ENCODE data around the gene PLBD2. TPM values are rescaled to one million over a fixed set of nuclear protein-coding genes. Genes with fewer than 3 reads are reported as not detected.

PLBD2 gene, protein sequence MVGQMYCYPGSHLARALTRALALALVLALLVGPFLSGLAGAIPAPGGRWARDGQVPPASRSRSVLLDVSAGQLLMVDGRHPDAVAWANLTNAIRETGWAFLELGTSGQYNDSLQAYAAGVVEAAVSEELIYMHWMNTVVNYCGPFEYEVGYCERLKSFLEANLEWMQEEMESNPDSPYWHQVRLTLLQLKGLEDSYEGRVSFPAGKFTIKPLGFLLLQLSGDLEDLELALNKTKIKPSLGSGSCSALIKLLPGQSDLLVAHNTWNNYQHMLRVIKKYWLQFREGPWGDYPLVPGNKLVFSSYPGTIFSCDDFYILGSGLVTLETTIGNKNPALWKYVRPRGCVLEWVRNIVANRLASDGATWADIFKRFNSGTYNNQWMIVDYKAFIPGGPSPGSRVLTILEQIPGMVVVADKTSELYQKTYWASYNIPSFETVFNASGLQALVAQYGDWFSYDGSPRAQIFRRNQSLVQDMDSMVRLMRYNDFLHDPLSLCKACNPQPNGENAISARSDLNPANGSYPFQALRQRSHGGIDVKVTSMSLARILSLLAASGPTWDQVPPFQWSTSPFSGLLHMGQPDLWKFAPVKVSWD
- 30.7 and 33.8 TPM in 2 replicates for total RNA-seq (2021)
- percentile 54 among the genes with signal in this experiment for Bru-seq, nascent RNA
- percentile 63 among the genes with signal in this experiment for BruChase-seq, experiment 1, labeled RNA remaining after a 2-hour chase
- BruChase-seq, experiment 2, labeled RNA remaining after a 6-hour chase: percentile 66 among the genes with signal in this experiment
- long read RNA-seq, full-length matches to known transcripts: 11 of 19 reads
- long read RNA-seq, partial matches to known transcripts: 1 of 19 reads
- long read RNA-seq, other reads (novel, unspliced or antisense): 7 of 19 reads

DNA sequence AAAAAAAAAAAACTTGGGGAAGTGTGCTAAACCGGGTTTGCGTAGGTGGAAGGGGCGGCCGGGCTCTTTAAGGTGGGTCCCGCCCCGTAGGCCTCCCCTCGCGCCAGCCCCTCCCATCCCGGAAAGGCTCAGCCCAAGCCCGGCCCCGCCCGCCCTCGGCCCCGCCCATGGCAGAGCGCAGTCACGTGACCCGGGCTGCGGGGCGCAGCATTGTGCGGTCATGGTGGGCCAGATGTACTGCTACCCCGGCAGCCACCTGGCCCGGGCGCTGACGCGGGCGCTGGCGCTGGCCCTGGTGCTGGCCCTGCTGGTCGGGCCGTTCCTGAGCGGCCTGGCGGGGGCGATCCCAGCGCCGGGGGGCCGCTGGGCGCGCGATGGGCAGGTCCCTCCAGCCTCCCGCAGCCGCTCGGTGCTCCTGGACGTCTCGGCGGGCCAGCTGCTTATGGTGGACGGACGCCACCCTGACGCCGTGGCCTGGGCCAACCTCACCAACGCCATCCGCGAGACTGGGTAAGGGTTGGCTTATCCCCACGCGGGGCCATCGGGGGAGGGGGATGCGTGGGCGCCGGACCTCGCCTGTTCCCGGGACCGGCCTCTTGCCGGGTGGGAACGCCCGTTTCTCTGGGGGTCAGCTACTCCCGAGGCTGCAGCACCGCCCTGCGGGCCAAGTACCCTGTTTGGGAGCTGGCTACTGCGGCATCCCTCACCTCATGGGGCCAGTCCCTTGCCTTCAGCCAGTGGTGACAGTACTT, at the start of gene PLBD2:
TSS of gene PLBD2 (plus strand) at position 207 of the 752 bp plus-strand sequence. CDS start at position 221, 14 bp downstream.
- Histone ChIP-seq H3K4me1 (replicated peaks; ENCODE audit: insufficient read depth) (peaks cover 6% of the 10 kb centered on the region; the same call in 1 of the 2 replicates), H3K4me3 (peak within 1 kb of the TSS; percentile 91), H3F3A (ENCODE audit: insufficient read depth, low read depth) (peaks cover 18% of the 10 kb centered on the region; the same call in 1 of the 2 replicates), H3K79me2 (ENCODE audit: low read depth) (no peaks in the 10 kb centered on the region), H3K4me2 (peak within 1 kb of the TSS; percentile 89), H3K27ac (no peak within 1 kb of the TSS), H3K9me2 (ENCODE audit: insufficient read depth) (no peaks in the 10 kb centered on the region), H3K9me3 (ENCODE audit: insufficient read depth, low read depth) (no peaks in the 10 kb centered on the region), H4K20me1 (ENCODE audit: insufficient read depth) (0 out of 2 replicates have a peak, but pooled peaks cover 4% of the 10 kb centered on the region), H3K36me3 (ENCODE audit: low read depth) (no peaks in the 10 kb centered on the region), H2AFZ (peak within 1 kb of the TSS; percentile 93), H3K27me3 (ENCODE audit: insufficient read depth, low read depth) (no peaks in the 10 kb centered on the region)
- no peak for TF ChIP-seq EZH2 (IDR thresholded peaks at IDR 0.05; ENCODE audit: low read depth)
- TF ChIP-seq, protein P1, sequence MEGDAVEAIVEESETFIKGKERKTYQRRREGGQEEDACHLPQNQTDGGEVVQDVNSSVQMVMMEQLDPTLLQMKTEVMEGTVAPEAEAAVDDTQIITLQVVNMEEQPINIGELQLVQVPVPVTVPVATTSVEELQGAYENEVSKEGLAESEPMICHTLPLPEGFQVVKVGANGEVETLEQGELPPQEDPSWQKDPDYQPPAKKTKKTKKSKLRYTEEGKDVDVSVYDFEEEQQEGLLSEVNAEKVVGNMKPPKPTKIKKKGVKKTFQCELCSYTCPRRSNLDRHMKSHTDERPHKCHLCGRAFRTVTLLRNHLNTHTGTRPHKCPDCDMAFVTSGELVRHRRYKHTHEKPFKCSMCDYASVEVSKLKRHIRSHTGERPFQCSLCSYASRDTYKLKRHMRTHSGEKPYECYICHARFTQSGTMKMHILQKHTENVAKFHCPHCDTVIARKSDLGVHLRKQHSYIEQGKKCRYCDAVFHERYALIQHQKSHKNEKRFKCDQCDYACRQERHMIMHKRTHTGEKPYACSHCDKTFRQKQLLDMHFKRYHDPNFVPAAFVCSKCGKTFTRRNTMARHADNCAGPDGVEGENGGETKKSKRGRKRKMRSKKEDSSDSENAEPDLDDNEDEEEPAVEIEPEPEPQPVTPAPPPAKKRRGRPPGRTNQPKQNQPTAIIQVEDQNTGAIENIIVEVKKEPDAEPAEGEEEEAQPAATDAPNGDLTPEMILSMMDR (conservative IDR thresholded peaks at IDR 0.05): no peak
- DNase-seq: peak; percentile 75 to 90
- ChIA-PET POLR2A (ENCODE audit: unreplicated experiment) (interaction anchor here (0.6 kb wide), 1 partner anchor 137 kb away, joined by 9 read pairs; no protein-coding TSS in a partner anchor), CTCF (no interaction called here)
- BruUV-seq (replicated peaks): no TSS peak
- intact Hi-C loops (cut with micrococcal nuclease; ENCODE audit: unreplicated experiment): loop anchor here (2.0 kb wide), 1 partner anchor 24 kb away; the partner anchor contains the start of gene SLC8B1

DNA sequence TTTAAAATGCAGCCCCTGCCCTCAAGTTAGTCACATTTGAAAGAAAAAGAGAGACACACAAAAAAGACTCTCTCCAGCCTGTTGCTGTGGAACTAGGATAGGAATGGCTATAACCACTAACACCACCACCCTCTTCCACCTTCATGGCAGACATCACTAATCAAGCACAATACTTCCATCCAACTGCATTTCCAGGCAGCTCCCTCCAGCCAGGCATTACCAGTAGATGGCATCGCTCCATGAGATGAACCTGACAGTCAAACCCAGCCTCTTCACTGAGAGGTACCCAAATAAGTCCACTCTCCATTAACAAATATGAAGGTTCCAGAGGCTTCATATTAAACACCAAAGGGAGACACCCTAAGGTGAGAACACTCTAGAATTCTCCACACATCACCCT, 47.9 kb upstream of the PLBD2 start:
- no peaks in the 10 kb centered on the region for H3K27me3 ChIP-seq (ENCODE audit: insufficient read depth, low read depth)
- no peaks in the 10 kb centered on the region for H3K9me2 ChIP-seq (ENCODE audit: insufficient read depth)
- no peaks in the 10 kb centered on the region for H3K4me1 ChIP-seq (replicated peaks; ENCODE audit: insufficient read depth)
- TF ChIP-seq, protein P1 (conservative IDR thresholded peaks at IDR 0.05): peak; percentile 40; the same call in 1 of the 2 replicates
- no peak for TF ChIP-seq EZH2 (IDR thresholded peaks at IDR 0.05; ENCODE audit: low read depth)
- no peaks in the 10 kb centered on the region for H3K79me2 ChIP-seq (ENCODE audit: low read depth)
- no peak overlapping the region for H3K4me2 ChIP-seq
- ChIA-PET POLR2A (ENCODE audit: unreplicated experiment) (interaction anchor here (0.6 kb wide), 1 partner anchor 118 kb away, joined by 5 read pairs; no protein-coding TSS in a partner anchor), CTCF (no interaction called here)
- peaks cover 4% of the 10 kb centered on the region; the same call in 1 of the 2 replicates for H3K36me3 ChIP-seq (ENCODE audit: low read depth)
- H2AFZ ChIP-seq: no peak overlapping the region
- no peaks in the 10 kb centered on the region; the same call in 1 of the 2 replicates for H3F3A ChIP-seq (ENCODE audit: insufficient read depth, low read depth)
- H3K4me3 ChIP-seq: no peak overlapping the region
- no TSS peak for BruUV-seq (replicated peaks)
- no peaks in the 10 kb centered on the region for H3K9me3 ChIP-seq (ENCODE audit: insufficient read depth, low read depth)
- H3K27ac ChIP-seq: no peak overlapping the region
- no peaks in the 10 kb centered on the region for H4K20me1 ChIP-seq (ENCODE audit: insufficient read depth)
- intact Hi-C loops (cut with micrococcal nuclease; ENCODE audit: unreplicated experiment): loop anchor here (5.0 kb wide), 2 partner anchors 112 to 113 kb away; partner anchors contain the start of gene SDSL
- DNase-seq: no peak

Data from PC-9 (cell line).